D721Med (cell line): ENCODE data around the gene ERICH4.

Experiments used
- DNase-seq: peaks from one replicate; pipeline ENCODE4 v3.0.0; 2011; ENCODE audit warnings: low spot score; ENCODE audit not compliant: insufficient read length
- FAIRE-seq: peaks from 2 replicates; lab custom pipeline; 2011; peaks lifted over from hg19 to GRCh38; lab: Jason Lieb, UNC
- TF ChIP-seq, protein P1 (sequence below): IDR thresholded peaks from 2 replicates; pipeline ENCODE4 v1.5.1; 2012; ENCODE audit warnings: mild to moderate bottlenecking, control low read depth; ENCODE audit not compliant: insufficient read depth; ENCODE audit errors: missing control alignments

The ERICH4 gene

GRCh38 chr19:41415154-41415571 is 27.8 kb upstream of the ERICH4 start:
- DNase-seq, result no peak
- TF ChIP-seq, protein P1, sequence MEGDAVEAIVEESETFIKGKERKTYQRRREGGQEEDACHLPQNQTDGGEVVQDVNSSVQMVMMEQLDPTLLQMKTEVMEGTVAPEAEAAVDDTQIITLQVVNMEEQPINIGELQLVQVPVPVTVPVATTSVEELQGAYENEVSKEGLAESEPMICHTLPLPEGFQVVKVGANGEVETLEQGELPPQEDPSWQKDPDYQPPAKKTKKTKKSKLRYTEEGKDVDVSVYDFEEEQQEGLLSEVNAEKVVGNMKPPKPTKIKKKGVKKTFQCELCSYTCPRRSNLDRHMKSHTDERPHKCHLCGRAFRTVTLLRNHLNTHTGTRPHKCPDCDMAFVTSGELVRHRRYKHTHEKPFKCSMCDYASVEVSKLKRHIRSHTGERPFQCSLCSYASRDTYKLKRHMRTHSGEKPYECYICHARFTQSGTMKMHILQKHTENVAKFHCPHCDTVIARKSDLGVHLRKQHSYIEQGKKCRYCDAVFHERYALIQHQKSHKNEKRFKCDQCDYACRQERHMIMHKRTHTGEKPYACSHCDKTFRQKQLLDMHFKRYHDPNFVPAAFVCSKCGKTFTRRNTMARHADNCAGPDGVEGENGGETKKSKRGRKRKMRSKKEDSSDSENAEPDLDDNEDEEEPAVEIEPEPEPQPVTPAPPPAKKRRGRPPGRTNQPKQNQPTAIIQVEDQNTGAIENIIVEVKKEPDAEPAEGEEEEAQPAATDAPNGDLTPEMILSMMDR, result no peak
- no peak for FAIRE-seq

GRCh38 chr19:41416194-41416674 is 26.7 kb upstream of the ERICH4 start:
- DNase-seq (no peak), FAIRE-seq (no peak)
- TF ChIP-seq, protein P1, result no peak

DNA sequence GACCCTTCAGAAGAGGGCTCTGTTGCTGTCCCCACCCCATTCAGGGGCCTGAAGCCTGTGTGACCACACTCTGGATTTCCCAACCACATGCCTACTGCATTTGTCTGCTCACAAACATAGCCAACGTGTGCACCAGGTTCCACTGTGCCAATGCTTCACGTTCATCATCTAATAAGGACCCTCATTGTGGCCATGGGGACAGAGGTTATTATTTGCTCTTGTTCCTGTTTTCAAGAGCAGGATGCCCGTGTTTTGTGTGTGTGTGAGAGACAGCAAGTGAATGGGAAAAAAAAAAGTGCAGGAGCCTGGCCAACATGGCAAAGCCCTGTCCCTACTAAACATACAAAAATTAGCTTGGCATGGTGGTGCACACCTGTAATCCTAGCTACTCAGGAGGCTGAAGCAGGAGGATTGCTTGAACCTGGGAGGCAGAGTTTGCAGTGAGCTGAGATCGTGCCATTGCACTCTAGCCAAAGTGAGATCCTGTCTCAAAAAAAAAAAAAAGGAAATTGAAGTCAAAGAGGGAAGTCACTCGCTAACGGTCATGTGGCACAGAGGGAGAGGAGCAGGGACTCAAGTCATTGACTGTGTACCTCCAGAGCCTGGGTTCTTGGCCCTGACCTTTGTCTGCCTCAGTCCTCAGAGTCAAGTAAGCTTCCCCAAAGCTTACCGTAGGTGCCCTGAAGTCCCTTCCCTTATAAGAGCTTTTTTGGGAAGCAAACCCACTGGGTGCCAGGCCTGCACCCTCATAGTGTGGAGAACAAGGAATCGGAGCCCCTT is 22.7 kb upstream of the ERICH4 start:
- FAIRE-seq (no peak), DNase-seq (no peak)
- TF ChIP-seq, protein P1, result no peak

DNA sequence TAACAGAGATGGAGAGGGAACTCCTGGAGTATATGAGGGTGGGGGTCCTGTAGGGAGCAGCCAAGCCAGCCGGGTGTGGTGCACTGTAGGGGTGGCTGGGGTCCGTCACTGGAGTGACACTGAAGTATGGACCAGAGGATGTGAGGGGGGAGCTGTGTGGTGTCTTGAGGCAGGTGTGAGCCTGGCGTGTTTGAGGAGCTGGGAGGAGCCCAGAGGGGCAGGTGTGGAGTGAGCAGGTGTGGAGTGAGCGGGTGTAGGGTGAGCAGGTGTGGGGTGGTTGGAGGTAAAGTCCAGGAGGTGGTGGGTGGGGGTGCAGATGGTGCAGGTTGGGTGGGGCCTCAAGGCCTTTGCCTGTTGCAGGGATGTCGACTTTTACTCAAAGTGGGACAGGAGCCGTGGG is 21.6 kb upstream of the ERICH4 start:
- no peak for FAIRE-seq
- no peak for DNase-seq
- TF ChIP-seq, protein P1, result no peak

- DNase-seq (no peak), FAIRE-seq (no peak)
- TF ChIP-seq, protein P1, result no peak
Observed at GRCh38 chr19:41421973-41422372, 21.0 kb upstream of the ERICH4 start.

DNA sequence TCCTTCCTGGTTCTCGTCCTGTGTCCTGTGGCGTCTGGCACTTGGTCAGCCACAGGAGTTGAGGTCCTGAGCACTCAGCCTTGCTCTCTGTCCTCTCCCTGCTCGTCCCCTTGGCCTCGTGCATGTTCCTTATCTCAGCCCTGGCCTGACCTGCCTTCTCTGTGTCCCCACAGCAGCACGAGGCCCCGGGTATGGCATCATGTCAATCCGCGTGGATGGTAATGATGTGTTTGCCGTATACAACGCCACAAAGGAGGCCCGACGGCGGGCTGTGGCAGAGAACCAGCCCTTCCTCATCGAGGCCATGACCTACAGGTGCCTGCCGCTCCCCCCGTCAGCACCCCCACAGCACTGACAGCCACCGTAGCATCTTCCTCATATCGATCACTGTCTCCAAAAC is 20.5 kb upstream of the ERICH4 start:
- FAIRE-seq (no peak), DNase-seq (no peak)
- TF ChIP-seq, protein P1, result no peak

DNA sequence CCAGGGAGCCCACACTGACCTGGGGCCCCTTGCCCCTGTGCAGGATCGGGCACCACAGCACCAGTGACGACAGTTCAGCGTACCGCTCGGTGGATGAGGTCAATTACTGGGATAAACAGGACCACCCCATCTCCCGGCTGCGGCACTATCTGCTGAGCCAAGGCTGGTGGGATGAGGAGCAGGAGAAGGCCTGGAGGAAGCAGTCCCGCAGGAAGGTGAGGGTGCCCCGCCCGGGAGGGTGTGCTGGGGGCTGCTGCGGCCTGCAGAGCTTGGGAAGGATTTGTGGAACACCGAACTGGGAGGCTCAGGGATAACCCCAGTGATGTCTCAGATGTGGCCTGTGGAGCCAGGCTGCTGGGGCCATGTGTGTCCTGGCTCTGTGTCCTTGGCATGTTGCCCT is 20.0 kb upstream of the ERICH4 start:
- FAIRE-seq, result no peak
- TF ChIP-seq, protein P1, result no peak
- DNase-seq, result no peak
